ENCODE results near the gene CFAP54.

DNA sequence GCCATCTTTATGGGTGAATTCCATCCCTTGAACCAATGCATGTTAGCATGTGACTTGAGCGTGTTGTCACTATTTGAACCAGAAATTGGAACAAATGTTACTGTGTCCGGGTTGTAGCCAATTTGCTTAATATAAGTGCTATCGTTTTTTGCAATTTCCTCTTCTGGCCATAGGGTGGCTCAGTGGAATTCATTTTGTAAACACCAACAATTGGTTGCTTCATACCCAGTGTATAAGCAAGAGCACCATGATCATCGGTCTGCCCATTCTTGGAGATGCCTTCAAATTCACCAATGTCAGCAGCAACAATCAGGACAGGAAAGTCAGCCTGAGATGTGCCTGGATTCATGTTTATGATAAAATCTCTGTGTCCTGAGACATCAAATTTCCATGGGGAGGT lies 412.7 kb downstream of the CFAP54 start:
- TF ChIP-seq, protein P1, sequence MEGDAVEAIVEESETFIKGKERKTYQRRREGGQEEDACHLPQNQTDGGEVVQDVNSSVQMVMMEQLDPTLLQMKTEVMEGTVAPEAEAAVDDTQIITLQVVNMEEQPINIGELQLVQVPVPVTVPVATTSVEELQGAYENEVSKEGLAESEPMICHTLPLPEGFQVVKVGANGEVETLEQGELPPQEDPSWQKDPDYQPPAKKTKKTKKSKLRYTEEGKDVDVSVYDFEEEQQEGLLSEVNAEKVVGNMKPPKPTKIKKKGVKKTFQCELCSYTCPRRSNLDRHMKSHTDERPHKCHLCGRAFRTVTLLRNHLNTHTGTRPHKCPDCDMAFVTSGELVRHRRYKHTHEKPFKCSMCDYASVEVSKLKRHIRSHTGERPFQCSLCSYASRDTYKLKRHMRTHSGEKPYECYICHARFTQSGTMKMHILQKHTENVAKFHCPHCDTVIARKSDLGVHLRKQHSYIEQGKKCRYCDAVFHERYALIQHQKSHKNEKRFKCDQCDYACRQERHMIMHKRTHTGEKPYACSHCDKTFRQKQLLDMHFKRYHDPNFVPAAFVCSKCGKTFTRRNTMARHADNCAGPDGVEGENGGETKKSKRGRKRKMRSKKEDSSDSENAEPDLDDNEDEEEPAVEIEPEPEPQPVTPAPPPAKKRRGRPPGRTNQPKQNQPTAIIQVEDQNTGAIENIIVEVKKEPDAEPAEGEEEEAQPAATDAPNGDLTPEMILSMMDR (IDR thresholded peaks at IDR 0.05): no peak
- TF ChIP-seq POLR2A (IDR thresholded peaks at IDR 0.05): no peak

All from thyroid gland (tissue), 4 donors.